HepG2 (cell line): ENCODE data around the gene SPCS2. TPM values are rescaled to one million over a fixed set of nuclear protein-coding genes. Genes with fewer than 3 reads are reported as not detected.

Experiments
- ATAC-seq: fragments of 200-7000 bp; cut with Tn5 transposase; 3 replicates; pipeline ENCODE4 v1.9.1; 2020; ENCODE audit warnings: mild to moderate bottlenecking, moderate library complexity
- BruUV-seq: library from RNA; stranded (reverse); fragments of 400-500 nt; replicated peaks from 2 replicates; lab custom pipeline; 2021; lab: Mats Ljungman, UMichigan
- CTCF ChIA-PET: fragments of 300-600 bp; formaldehyde crosslinking; extraction: SDS; loops from one replicate; lab custom pipeline; 2021; ENCODE audit warnings: low total read pairs, inconsistent platforms, low intra/inter-chr PET ratio; lab: Yijun Ruan, JAX
- POLR2A ChIA-PET: fragments of 350-600 bp; sonication (Branson Sonifier 250); formaldehyde crosslinking; loops from one replicate; lab custom pipeline; 2020; ENCODE audit warnings: antibody characterized with exemption, inconsistent platforms; lab: Yijun Ruan, JAX
- DNase-seq: peaks from one replicate; pipeline ENCODE4 v3.0.0-alpha.2; 2015; ENCODE audit warnings: low spot score
- FAIRE-seq: peaks from 3 replicates; lab custom pipeline; 2011; peaks lifted over from hg19 to GRCh38; lab: Jason Lieb, UNC
- H2AFZ ChIP-seq: one replicate; pipeline ENCODE4 v1.6.1; 2011; ENCODE audit warnings: low read length, inconsistent platforms
- H3K27ac ChIP-seq: fragments of 300-600 bp; 3 replicates; pipeline ENCODE4 v1.8.0; 2011; ENCODE audit warnings: mixed run types, mild to moderate bottlenecking, mixed read lengths, low read length, inconsistent platforms; ENCODE audit not compliant: insufficient read depth; ENCODE audit errors: extremely low read length
- H3K27me3 ChIP-seq, 2 experiments: fragments of 200-600 bp in 1 of 2; 2 replicates in 1 of 2; 3 replicates in 1 of 2; pipeline versions ENCODE4 v1.6.0 to v1.8.0; 2011; ENCODE audit warnings: low read length in 2 of 2, mild to moderate bottlenecking in 2 of 2, moderate library complexity in 2 of 2, inconsistent platforms in 1 of 2; ENCODE audit not compliant: insufficient read depth in 2 of 2, control insufficient read depth in 1 of 2
- H3K36me3 ChIP-seq, 2 experiments: fragments of 200-600 bp in 1 of 2; replicated peaks in 1 of 2; 2 replicates in 1 of 2; 3 replicates in 1 of 2; pipeline versions ENCODE4 v1.5.1 to v1.8.0; 2011; ENCODE audit warnings: low read length in 2 of 2, inconsistent platforms in 1 of 2; ENCODE audit not compliant: insufficient read depth in 2 of 2, control insufficient read depth in 1 of 2
- H3K4me1 ChIP-seq: 2 replicates; pipeline ENCODE4 v1.5.1; 2012; ENCODE audit warnings: low read length, inconsistent platforms; ENCODE audit not compliant: insufficient read depth
- H3K4me2 ChIP-seq: 2 replicates; pipeline ENCODE4 v1.6.0; 2011; ENCODE audit warnings: low read depth, low read length, inconsistent platforms
- H3K4me3 ChIP-seq, 3 experiments: fragments of 200-600 bp in 1 of 3; sonication (generic), shearing (Covaris generic) in 1 of 3; replicated peaks in 1 of 3; 2 replicates each; pipeline ENCODE4 v1.5.1; 2011 to 2016; ENCODE audit warnings: low read length in 3 of 3, inconsistent platforms in 2 of 3, low read depth in 2 of 3, mild to moderate bottlenecking in 2 of 3, control low read depth in 1 of 3, mixed read lengths in 1 of 3; ENCODE audit not compliant: insufficient read depth in 1 of 3
- H3K79me2 ChIP-seq: one replicate; pipeline ENCODE4 v1.6.1; 2011; ENCODE audit warnings: low read length, inconsistent platforms; ENCODE audit not compliant: insufficient read depth
- H3K9ac ChIP-seq: 2 replicates; pipeline ENCODE4 v1.6.0; 2011; ENCODE audit warnings: mild to moderate bottlenecking, low read depth, low read length, inconsistent platforms; ENCODE audit not compliant: insufficient read depth
- H3K9me3 ChIP-seq: 2 replicates; pipeline ENCODE4 v1.5.1; 2012; ENCODE audit warnings: mild to moderate bottlenecking, low read length
- H4K20me1 ChIP-seq: 2 replicates; pipeline ENCODE4 v1.6.0; 2011; ENCODE audit warnings: inconsistent platforms, mild to moderate bottlenecking, low read length, moderate library complexity; ENCODE audit not compliant: insufficient read depth
- HOXA9 ChIP-seq: sonication (generic); formaldehyde crosslinking; IDR thresholded peaks from 2 replicates; pipeline ENCODE4 v1.8.1; 2022; ENCODE audit warnings: missing genetic modification reagents, mild to moderate bottlenecking, moderate library complexity, borderline replicate concordance
- IRX3 ChIP-seq: sonication (generic); formaldehyde crosslinking; IDR thresholded peaks from 2 replicates; pipeline ENCODE4 v1.8.1; 2023; ENCODE audit warnings: mild to moderate bottlenecking, low read depth, missing genetic modification reagents, borderline replicate concordance
- KDM2A ChIP-seq: sonication (generic); formaldehyde crosslinking; IDR thresholded peaks from 2 replicates; pipeline ENCODE4 v1.4.0; 2020; ENCODE audit warnings: low read depth, missing genetic modification reagents, borderline replicate concordance
- MEIS1 ChIP-seq: sonication (generic); formaldehyde crosslinking; IDR thresholded peaks from 2 replicates; pipeline ENCODE4 v1.9.0; 2021; ENCODE audit warnings: mild to moderate bottlenecking, missing genetic modification reagents, moderate library complexity, borderline replicate concordance
- ZBTB8A ChIP-seq: sonication (generic); formaldehyde crosslinking; IDR thresholded peaks from 2 replicates; pipeline ENCODE4 v1.4.0; 2020; ENCODE audit warnings: mild to moderate bottlenecking, low read depth, missing genetic modification reagents, borderline replicate concordance
- ZKSCAN8 ChIP-seq: IDR thresholded peaks from 2 replicates; pipeline ENCODE4 v1.6.1; 2016; ENCODE audit warnings: borderline replicate concordance, missing genetic modification reagents, missing compliant biosample characterization
- ZMYM3 ChIP-seq: sonication (generic); formaldehyde crosslinking; IDR thresholded peaks from 2 replicates; pipeline ENCODE4 v1.5.1; 2020; ENCODE audit warnings: mild to moderate bottlenecking, missing genetic modification reagents
- ZNF136 ChIP-seq: sonication (generic); formaldehyde crosslinking; IDR thresholded peaks from 2 replicates; pipeline ENCODE4 v1.8.1; 2022; ENCODE audit warnings: low read depth, mild to moderate bottlenecking, moderate library complexity, missing genetic modification reagents
- ZNF253 ChIP-seq: sonication (generic); formaldehyde crosslinking; IDR thresholded peaks from 2 replicates; pipeline ENCODE4 v1.8.0; 2022; ENCODE audit warnings: mild to moderate bottlenecking, missing genetic modification reagents, borderline replicate concordance
- ZNF263 ChIP-seq: sonication (generic); formaldehyde crosslinking; IDR thresholded peaks from 2 replicates; pipeline ENCODE4 v1.4.0; 2020; ENCODE audit warnings: missing genetic modification reagents
- WGBS: methylation state at CpG from one replicate; pipeline ENCODE4 v1.1.6; 2017; ENCODE audit warnings: low lambda C conversion rate; 5-methylcytosine and 5-hydroxymethylcytosine counted together
- in situ Hi-C: cut with HindIII; loops from 2 replicates; pipeline ENCODE4 v1.10.0; 2017; ENCODE audit warnings: low pct_unique_long_range_greater_than_20kb; ENCODE audit not compliant: extremely low pct_ligation_motif_present
- intact Hi-C: fragments of 100-400 bp; cut with micrococcal nuclease; formaldehyde crosslinking; loops from one replicate; pipeline ENCODE4 v1.10.0; 2022; ENCODE audit not compliant: unreplicated experiment
- polyA plus RNA-seq, 8 experiments: library from polyadenylated mRNA; depleted of rRNA in 3 of 8; stranded (reverse) in 7 of 8; unstranded in 1 of 8; fragments of >200 nt; fragmentation: Illumina TruSeq in 4 of 8; extraction: Trizol in 4 of 8; gene quantifications; 2 replicates each; pipeline versions ENCODE4 v1.2.1 to v1.2.3, GENCODE V29; 2011 to 2016; ENCODE audit warnings: low read depth in 4 of 8, missing spikeins in 1 of 8, mixed read lengths in 1 of 8; ENCODE audit not compliant: insufficient read depth in 1 of 8
- total RNA-seq, 5 experiments: library from RNA; depleted of rRNA; stranded (reverse); fragments of >200 nt; fragmentation: Illumina TruSeq; extraction: Trizol; gene quantifications; 2 replicates each; pipeline ENCODE4 v1.2.3, GENCODE V29; 2016; ENCODE audit warnings: low read depth in 1 of 5
- TF ChIP-seq, protein P1 (sequence below): sonication (generic); formaldehyde crosslinking; IDR thresholded peaks from 2 replicates; pipeline ENCODE4 v1.8.1; 2023; ENCODE audit warnings: missing genetic modification reagents, inconsistent platforms, borderline replicate concordance
- TF ChIP-seq, protein P2 (sequence below): sonication (generic); formaldehyde crosslinking; IDR thresholded peaks from 2 replicates; pipeline ENCODE4 v1.5.1; 2020; ENCODE audit warnings: missing genetic modification reagents, mild to moderate bottlenecking, borderline replicate concordance
- TF ChIP-seq, protein P3 (sequence below): fragments of 450-650 bp; IDR thresholded peaks from 2 replicates; pipeline ENCODE4 v1.6.1; 2017; ENCODE audit warnings: mild to moderate bottlenecking

Gene SPCS2
- total and polyA plus RNA-seq, 2 of the 13 experiments (the other 11 are each of a cell fraction or from before 2014, with no cell fraction given): 87.3 to 142 TPM

DNA sequence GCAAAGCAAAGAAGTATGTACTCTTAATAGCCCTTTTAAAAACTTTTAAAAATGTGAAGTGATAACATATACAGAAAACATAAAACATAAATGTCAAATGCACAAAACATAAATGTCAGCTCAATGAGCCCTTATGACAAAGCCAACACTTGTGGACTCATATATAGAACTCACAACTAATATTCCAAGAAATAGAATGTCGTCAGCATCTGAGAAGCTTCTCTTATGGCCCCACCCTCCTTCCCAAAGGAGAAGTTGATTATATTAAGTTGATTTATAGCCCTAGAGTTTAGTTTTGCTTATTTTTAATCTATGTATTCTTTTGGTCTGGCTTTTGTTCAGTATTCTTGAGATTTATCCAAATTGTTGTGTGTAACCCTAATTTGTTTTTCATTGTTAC lies 53.5 kb downstream of the SPCS2 start:
- Histone ChIP-seq H3K27me3 (no peaks in the 10 kb centered on the region), H3K4me1 (no peaks in the 10 kb centered on the region), H3K36me3 (peaks cover 7 to 27% of the 10 kb centered on the region in 2 experiments), H4K20me1 (no peaks in the 10 kb centered on the region), H3K27ac (no peak overlapping the region), H2AFZ (no peak overlapping the region), H3K4me3 (no peak overlapping the region), H3K9me3 (no peaks in the 10 kb centered on the region), H3K79me2 (no peaks in the 10 kb centered on the region), H3K4me2 (no peak overlapping the region), H3K9ac (no peak overlapping the region)
- ATAC-seq (no peak), DNase-seq (no peak), FAIRE-seq (no peak)
- intact Hi-C loops: loop anchor here (1.0 kb wide), 1 partner anchor 11 kb away; no protein-coding TSS in a partner anchor
- TF ChIP-seq, protein P1, sequence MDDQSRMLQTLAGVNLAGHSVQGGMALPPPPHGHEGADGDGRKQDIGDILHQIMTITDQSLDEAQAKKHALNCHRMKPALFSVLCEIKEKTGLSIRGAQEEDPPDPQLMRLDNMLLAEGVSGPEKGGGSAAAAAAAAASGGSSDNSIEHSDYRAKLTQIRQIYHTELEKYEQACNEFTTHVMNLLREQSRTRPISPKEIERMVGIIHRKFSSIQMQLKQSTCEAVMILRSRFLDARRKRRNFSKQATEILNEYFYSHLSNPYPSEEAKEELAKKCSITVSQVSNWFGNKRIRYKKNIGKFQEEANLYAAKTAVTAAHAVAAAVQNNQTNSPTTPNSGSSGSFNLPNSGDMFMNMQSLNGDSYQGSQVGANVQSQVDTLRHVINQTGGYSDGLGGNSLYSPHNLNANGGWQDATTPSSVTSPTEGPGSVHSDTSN (CRISPR knock-in tag): no peak
- TF ChIP-seq, protein P2, sequence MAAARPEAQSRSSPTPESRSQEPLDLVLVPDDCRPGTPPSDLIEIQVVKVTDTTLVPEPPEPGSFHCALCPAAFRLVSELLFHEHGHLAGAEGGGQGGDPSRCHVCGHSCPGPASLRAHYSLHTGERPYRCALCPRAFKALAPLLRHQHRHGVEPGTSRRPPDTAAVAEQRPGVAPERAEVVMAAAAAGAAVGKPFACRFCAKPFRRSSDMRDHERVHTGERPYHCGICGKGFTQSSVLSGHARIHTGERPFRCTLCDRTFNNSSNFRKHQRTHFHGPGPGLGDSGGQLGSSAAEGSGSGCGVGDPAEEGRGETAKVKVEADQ (CRISPR knock-in tag): no peak
- in situ Hi-C loops: no loop called here
- ChIA-PET CTCF (no interaction called here), POLR2A (no interaction called here)
- BruUV-seq: no TSS peak
- 94% methylated on average over 1 of the region's 1 CpG for WGBS

DNA sequence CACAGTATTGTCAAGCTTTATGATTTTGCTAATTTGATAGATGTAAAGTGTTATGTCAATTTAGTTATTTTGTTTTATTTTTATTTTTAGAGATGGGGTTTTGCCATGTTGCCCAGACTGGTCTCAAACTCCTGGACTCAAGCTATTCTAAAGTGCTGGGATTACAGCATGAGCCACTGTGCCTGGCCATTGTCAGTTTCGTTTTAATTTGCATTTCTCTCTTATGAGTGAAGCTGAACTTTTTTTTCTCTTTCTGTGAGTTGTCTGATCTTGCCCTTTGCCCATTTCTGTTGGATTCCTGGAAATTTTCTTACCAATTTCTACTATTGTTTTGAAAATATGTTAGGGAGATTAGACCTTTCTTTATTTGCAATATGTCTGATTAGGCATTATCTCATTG lies 55.1 kb downstream of the SPCS2 start:
- Histone ChIP-seq H3K9ac (no peak overlapping the region), H2AFZ (no peak overlapping the region), H3K36me3 (peaks cover 8 to 35% of the 10 kb centered on the region in 2 experiments), H3K4me2 (no peak overlapping the region), H3K4me3 (no peak overlapping the region), H3K9me3 (no peaks in the 10 kb centered on the region), H3K79me2 (no peaks in the 10 kb centered on the region), H3K27ac (no peak overlapping the region), H3K4me1 (no peaks in the 10 kb centered on the region), H3K27me3 (no peaks in the 10 kb centered on the region), H4K20me1 (no peaks in the 10 kb centered on the region)
- ATAC-seq (no peak), DNase-seq (no peak), FAIRE-seq (no peak)
- intact Hi-C loops: no loop called here
- ChIA-PET POLR2A (no interaction called here), CTCF (no interaction called here)
- WGBS: 72% methylated on average over 1 of the region's 1 CpG
- no TSS peak for BruUV-seq
- in situ Hi-C loops: no loop called here
- TF ChIP-seq ZNF253 (CRISPR knock-in tag) (no peak), ZKSCAN8 (CRISPR knock-in tag) (no peak), ZMYM3 (CRISPR knock-in tag) (no peak), ZBTB8A (CRISPR knock-in tag) (no peak), ZNF263 (CRISPR knock-in tag) (no peak), KDM2A (no peak), IRX3 (no peak), MEIS1 (no peak), ZNF136 (CRISPR knock-in tag) (no peak), HOXA9 (no peak)
- TF ChIP-seq, protein P3, sequence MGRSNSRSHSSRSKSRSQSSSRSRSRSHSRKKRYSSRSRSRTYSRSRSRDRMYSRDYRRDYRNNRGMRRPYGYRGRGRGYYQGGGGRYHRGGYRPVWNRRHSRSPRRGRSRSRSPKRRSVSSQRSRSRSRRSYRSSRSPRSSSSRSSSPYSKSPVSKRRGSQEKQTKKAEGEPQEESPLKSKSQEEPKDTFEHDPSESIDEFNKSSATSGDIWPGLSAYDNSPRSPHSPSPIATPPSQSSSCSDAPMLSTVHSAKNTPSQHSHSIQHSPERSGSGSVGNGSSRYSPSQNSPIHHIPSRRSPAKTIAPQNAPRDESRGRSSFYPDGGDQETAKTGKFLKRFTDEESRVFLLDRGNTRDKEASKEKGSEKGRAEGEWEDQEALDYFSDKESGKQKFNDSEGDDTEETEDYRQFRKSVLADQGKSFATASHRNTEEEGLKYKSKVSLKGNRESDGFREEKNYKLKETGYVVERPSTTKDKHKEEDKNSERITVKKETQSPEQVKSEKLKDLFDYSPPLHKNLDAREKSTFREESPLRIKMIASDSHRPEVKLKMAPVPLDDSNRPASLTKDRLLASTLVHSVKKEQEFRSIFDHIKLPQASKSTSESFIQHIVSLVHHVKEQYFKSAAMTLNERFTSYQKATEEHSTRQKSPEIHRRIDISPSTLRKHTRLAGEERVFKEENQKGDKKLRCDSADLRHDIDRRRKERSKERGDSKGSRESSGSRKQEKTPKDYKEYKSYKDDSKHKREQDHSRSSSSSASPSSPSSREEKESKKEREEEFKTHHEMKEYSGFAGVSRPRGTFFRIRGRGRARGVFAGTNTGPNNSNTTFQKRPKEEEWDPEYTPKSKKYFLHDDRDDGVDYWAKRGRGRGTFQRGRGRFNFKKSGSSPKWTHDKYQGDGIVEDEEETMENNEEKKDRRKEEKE: no peak
